Measurements from ENCODE around the gene ITM2A. TPM values are rescaled to one million over a fixed set of nuclear protein-coding genes. Genes with fewer than 3 reads are reported as not detected.

The ITM2A gene
- total RNA-seq: 84.7 TPM

GRCh38 chrX:79366873-79367749, at the start of gene ITM2A:
Gene ITM2A (minus strand): TSS chrX:79367334. CDS start chrX:79367215, 119 bp downstream.

Other genes starting within 250 kb of the ITM2A start
- under 0.01 TPM for gene GPR174, start 222.6 kb downstream of the ITM2A start, total RNA-seq

Measured in diencephalon (tissue), 1 donor.